AG04450 (cell line): ENCODE results near the gene GLYATL3. TPM values are rescaled to one million over a fixed set of nuclear protein-coding genes. Genes with fewer than 3 reads are reported as not detected.
"Not testable (repeated sequence)": the region's sequence is repeated elsewhere in the genome, so short reads cannot be mapped to it uniquely, and the experiment has no call there.

ENCODE experiments used
- CTCF ChIA-PET: fragments of 300-600, 350-600 bp; formaldehyde crosslinking; extraction: SDS; loops from one replicate; lab custom pipeline; 2022; ENCODE audit warnings: antibody characterized with exemption, inconsistent platforms; lab: Charles Lee
- POLR2A ChIA-PET: fragments of 350-600 bp; formaldehyde crosslinking; extraction: SDS; loops from one replicate; lab custom pipeline; 2021; ENCODE audit warnings: antibody characterized with exemption, inconsistent platforms; lab: Yijun Ruan, JAX
- DNase-seq: peaks from one replicate; pipeline ENCODE4 v3.0.0-alpha.2; 2011; ENCODE audit warnings: low read depth, low spot score
- H3K27ac ChIP-seq: one replicate; pipeline ENCODE4 v1.5.1; 2012; ENCODE audit warnings: low read depth, low read length, control low read depth
- H3K27me3 ChIP-seq: one replicate; pipeline ENCODE4 v1.6.0; 2012; ENCODE audit warnings: low read length; ENCODE audit not compliant: control insufficient read depth, insufficient read depth
- H3K4me3 ChIP-seq: 2 replicates; pipeline ENCODE4 v1.5.1; 2011; ENCODE audit warnings: mild to moderate bottlenecking, low read depth, low read length, control low read depth
- H3K9me3 ChIP-seq: 2 replicates; pipeline ENCODE4 v1.5.1; 2012; ENCODE audit warnings: low read length; ENCODE audit not compliant: control insufficient read depth, insufficient read depth
- CTCF ChIP-seq: IDR thresholded peaks from 2 replicates; pipeline ENCODE4 v1.5.1; 2011; ENCODE audit warnings: low read depth, low read length, control low read depth, inconsistent platforms
- polyA plus RNA-seq: library from polyadenylated mRNA; depleted of rRNA; stranded (reverse); fragments of >200 nt; gene quantifications from 2 replicates; pipeline ENCODE4 v1.2.3, GENCODE V29; 2011

GLYATL3 gene
- polyA plus RNA-seq, 1 experiment, result not detected

GRCh38 chr6:49479308-49479970 lies 20.3 kb upstream of the GLYATL3 start:
- H3K4me3 ChIP-seq, result no peak overlapping the region
- POLR2A ChIA-PET, result no interaction called here
- H3K9me3 ChIP-seq, result no peaks in the 10 kb centered on the region; the same call in 1 of the 2 replicates
- no peak for TF ChIP-seq CTCF
- no peak overlapping the region for H3K27ac ChIP-seq
- H3K27me3 ChIP-seq, result no peaks in the 10 kb centered on the region
- DNase-seq, result no peak
- CTCF ChIA-PET, result no interaction called here

GRCh38 chr6:49481846-49482245 lies 17.9 kb upstream of the GLYATL3 start:
- CTCF ChIA-PET, H3K27ac ChIP-seq, DNase-seq, H3K9me3 ChIP-seq, H3K4me3 ChIP-seq, H3K27me3 ChIP-seq, POLR2A ChIA-PET: not testable (repeated sequence)

- H3K27ac ChIP-seq, H3K9me3 ChIP-seq, H3K27me3 ChIP-seq, H3K4me3 ChIP-seq, CTCF ChIA-PET, DNase-seq, POLR2A ChIA-PET: not testable (repeated sequence)
Measured at GRCh38 chr6:49483380-49483779, 16.3 kb upstream of the GLYATL3 start.

GRCh38 chr6:49490633-49491032 lies 9.1 kb upstream of the GLYATL3 start:
- CTCF ChIA-PET, result no interaction called here
- no peak for DNase-seq
- POLR2A ChIA-PET, result no interaction called here

GRCh38 chr6:49497304-49497703 lies 2.4 kb upstream of the GLYATL3 start:
- no peak for TF ChIP-seq CTCF
- no peak overlapping the region for H3K4me3 ChIP-seq
- H3K27ac ChIP-seq, result no peak overlapping the region
- CTCF ChIA-PET, result interaction anchor here (1.7 kb wide), 1 partner anchor 35 kb away, joined by 14 read pairs; no protein-coding TSS in a partner anchor
- no peaks in the 10 kb centered on the region for H3K9me3 ChIP-seq
- POLR2A ChIA-PET, result no interaction called here
- no peak for DNase-seq
- no peaks in the 10 kb centered on the region for H3K27me3 ChIP-seq

More at GRCh38 chr6:49490633-49491032, 9.1 kb upstream of the GLYATL3 start:
- no peaks in the 10 kb centered on the region for H3K27me3 ChIP-seq
- no peak overlapping the region for H3K4me3 ChIP-seq
- H3K27ac ChIP-seq, result no peak overlapping the region
- TF ChIP-seq CTCF, result no peak
- H3K9me3 ChIP-seq, result no peaks in the 10 kb centered on the region

GRCh38 chr6:49499126-49499525 lies 597 bp upstream of the GLYATL3 start:
- H3K4me3 ChIP-seq, result no peak overlapping the region
- no peaks in the 10 kb centered on the region for H3K9me3 ChIP-seq
- CTCF ChIA-PET, result no interaction called here
- TF ChIP-seq CTCF, result no peak
- H3K27me3 ChIP-seq, result no peaks in the 10 kb centered on the region
- POLR2A ChIA-PET, result no interaction called here
- no peak overlapping the region for H3K27ac ChIP-seq
- DNase-seq, result no peak
